HepG2 (cell line): ENCODE results near the gene MAN1B1. TPM values are rescaled to one million over a fixed set of nuclear protein-coding genes. Genes with fewer than 3 reads are reported as not detected.
A peak's percentile ranks its signal among the peaks of the same experiment; 100 is the strongest.

Experiments
- EHMT2 ChIP-seq: fragments of 200-600 bp; sonication (generic); IDR thresholded peaks from 2 replicates; pipeline ENCODE4 v1.7.0; 2017; ENCODE audit warnings: antibody characterized with exemption, low read depth, low read length, borderline replicate concordance
- FOXA3 ChIP-seq: IDR thresholded peaks from 2 replicates; pipeline ENCODE4 v1.6.1; 2016; ENCODE audit warnings: missing genetic modification reagents, missing compliant biosample characterization
- ISX ChIP-seq: sonication (generic); formaldehyde crosslinking; conservative IDR thresholded peaks from 2 replicates; pipeline ENCODE4 v1.5.0; 2020; ENCODE audit warnings: missing genetic modification reagents
- PITX1 ChIP-seq: sonication (generic); formaldehyde crosslinking; IDR thresholded peaks from 2 replicates; pipeline ENCODE4 v1.5.1; 2020; ENCODE audit warnings: mild to moderate bottlenecking, missing genetic modification reagents
- RAD51 ChIP-seq: fragments of 450-650 bp; IDR thresholded peaks from 2 replicates; pipeline ENCODE4 v1.6.1; 2016; ENCODE audit warnings: borderline replicate concordance
- XRCC5 ChIP-seq: fragments of 200-400 bp; formaldehyde crosslinking; optimal IDR thresholded peaks from 2 replicates; pipeline ENCODE3; 2017; ENCODE audit warnings: mild to moderate bottlenecking, low read length
- ZKSCAN8 ChIP-seq: IDR thresholded peaks from 2 replicates; pipeline ENCODE4 v1.6.1; 2016; ENCODE audit warnings: borderline replicate concordance, missing genetic modification reagents, missing compliant biosample characterization
- ZNF232 ChIP-seq: sonication (generic); formaldehyde crosslinking; IDR thresholded peaks from 2 replicates; pipeline ENCODE4 v1.4.0; 2020; ENCODE audit warnings: missing genetic modification reagents, borderline replicate concordance
- ZNF317 ChIP-seq: sonication (generic); formaldehyde crosslinking; IDR thresholded peaks from 2 replicates; pipeline ENCODE4 v1.5.0; 2020; ENCODE audit warnings: mild to moderate bottlenecking, missing genetic modification reagents
- ZNF614 ChIP-seq: IDR thresholded peaks from 2 replicates; pipeline ENCODE4 v1.6.1; 2018; ENCODE audit warnings: missing biosample characterization, missing genetic modification reagents, inconsistent platforms, borderline replicate concordance
- polyA plus RNA-seq, 8 experiments: library from polyadenylated mRNA; depleted of rRNA in 3 of 8; stranded (reverse) in 7 of 8; unstranded in 1 of 8; fragments of >200 nt; fragmentation: Illumina TruSeq in 4 of 8; extraction: Trizol in 4 of 8; gene quantifications; 2 replicates each; pipeline versions ENCODE4 v1.2.1 to v1.2.3, GENCODE V29; 2011 to 2016; ENCODE audit warnings: low read depth in 4 of 8, missing spikeins in 1 of 8, mixed read lengths in 1 of 8; ENCODE audit not compliant: insufficient read depth in 1 of 8
- total RNA-seq, 5 experiments: library from RNA; depleted of rRNA; stranded (reverse); fragments of >200 nt; fragmentation: Illumina TruSeq; extraction: Trizol; gene quantifications; 2 replicates each; pipeline ENCODE4 v1.2.3, GENCODE V29; 2016; ENCODE audit warnings: low read depth in 1 of 5
- TF ChIP-seq, protein P1 (sequence below): sonication (generic); formaldehyde crosslinking; IDR thresholded peaks from 2 replicates; pipeline ENCODE4 v1.4.0; 2020; ENCODE audit warnings: missing genetic modification reagents, mild to moderate bottlenecking, borderline replicate concordance
- TF ChIP-seq, protein P2 (sequence below): sonication (generic); formaldehyde crosslinking; IDR thresholded peaks from 2 replicates; pipeline ENCODE4 v1.4.0; 2020; ENCODE audit warnings: mild to moderate bottlenecking, missing genetic modification reagents, borderline replicate concordance

Gene MAN1B1
- total and polyA plus RNA-seq, 2 of the 13 experiments (the other 11 are each of a cell fraction or from before 2014, with no cell fraction given) = 48.9 to 59.5 TPM

DNA sequence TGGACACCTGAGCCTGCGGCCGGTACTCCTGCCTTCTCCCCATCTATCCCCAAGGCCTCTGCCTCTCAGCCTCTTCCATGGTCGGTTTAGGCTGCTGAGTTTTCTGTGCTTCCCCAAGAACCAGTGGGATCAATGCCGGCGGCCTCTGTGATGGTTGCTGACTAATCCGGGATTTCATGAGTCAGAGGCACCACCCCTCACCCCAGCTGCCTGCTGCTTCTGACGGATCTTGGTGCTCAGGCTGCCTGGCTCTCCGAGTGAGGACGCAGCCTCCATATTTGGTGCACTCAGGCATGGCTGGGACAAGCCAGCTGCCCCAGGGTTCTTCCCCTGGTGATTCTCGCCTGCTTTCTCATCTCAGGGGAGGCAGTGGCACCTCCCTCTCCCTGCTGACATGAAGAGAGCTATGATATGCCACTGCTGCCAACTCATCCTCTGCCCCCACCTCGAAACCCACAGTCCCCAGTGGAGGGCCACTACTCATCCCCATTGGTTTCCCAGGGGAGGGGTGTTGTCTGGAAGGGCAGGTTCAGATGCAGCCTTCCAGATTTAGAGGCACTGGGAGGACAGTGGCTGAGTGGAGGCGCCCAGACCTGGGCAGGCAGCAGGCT, 3.3 kb upstream of the MAN1B1 start (continued):
- TF ChIP-seq ZNF614 (CRISPR knock-in tag) (peak; percentile 38; the same call in 1 of the 2 replicates), EHMT2 (no peak), PITX1 (CRISPR knock-in tag) (no peak), ISX (CRISPR knock-in tag) (no peak), XRCC5 (no peak), ZNF317 (no peak), ZKSCAN8 (CRISPR knock-in tag) (0 out of 2 replicates have a peak, but pooled peaks have one; percentile 18), ZNF232 (no peak), FOXA3 (CRISPR knock-in tag) (no peak), RAD51 (no peak)
- TF ChIP-seq, protein P1, sequence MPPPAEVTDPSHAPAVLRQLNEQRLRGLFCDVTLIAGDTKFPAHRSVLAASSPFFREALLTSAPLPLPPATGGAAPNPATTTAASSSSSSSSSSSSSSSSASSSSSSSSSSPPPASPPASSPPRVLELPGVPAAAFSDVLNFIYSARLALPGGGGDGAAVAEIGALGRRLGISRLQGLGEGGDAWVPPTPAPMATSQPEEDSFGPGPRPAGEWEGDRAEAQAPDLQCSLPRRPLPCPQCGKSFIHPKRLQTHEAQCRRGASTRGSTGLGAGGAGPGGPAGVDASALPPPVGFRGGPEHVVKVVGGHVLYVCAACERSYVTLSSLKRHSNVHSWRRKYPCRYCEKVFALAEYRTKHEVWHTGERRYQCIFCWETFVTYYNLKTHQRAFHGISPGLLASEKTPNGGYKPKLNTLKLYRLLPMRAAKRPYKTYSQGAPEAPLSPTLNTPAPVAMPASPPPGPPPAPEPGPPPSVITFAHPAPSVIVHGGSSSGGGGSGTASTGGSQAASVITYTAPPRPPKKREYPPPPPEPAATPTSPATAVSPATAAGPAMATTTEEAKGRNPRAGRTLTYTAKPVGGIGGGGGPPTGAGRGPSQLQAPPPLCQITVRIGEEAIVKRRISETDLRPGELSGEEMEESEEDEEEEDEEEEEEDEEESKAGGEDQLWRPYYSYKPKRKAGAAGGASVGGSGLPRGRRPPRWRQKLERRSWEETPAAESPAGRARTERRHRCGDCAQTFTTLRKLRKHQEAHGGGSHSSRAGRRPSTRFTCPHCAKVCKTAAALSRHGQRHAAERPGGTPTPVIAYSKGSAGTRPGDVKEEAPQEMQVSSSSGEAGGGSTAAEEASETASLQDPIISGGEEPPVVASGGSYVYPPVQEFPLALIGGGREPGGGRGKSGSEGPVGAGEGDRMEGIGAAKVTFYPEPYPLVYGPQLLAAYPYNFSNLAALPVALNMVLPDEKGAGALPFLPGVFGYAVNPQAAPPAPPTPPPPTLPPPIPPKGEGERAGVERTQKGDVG (CRISPR knock-in tag) = no peak
- TF ChIP-seq, protein P2, sequence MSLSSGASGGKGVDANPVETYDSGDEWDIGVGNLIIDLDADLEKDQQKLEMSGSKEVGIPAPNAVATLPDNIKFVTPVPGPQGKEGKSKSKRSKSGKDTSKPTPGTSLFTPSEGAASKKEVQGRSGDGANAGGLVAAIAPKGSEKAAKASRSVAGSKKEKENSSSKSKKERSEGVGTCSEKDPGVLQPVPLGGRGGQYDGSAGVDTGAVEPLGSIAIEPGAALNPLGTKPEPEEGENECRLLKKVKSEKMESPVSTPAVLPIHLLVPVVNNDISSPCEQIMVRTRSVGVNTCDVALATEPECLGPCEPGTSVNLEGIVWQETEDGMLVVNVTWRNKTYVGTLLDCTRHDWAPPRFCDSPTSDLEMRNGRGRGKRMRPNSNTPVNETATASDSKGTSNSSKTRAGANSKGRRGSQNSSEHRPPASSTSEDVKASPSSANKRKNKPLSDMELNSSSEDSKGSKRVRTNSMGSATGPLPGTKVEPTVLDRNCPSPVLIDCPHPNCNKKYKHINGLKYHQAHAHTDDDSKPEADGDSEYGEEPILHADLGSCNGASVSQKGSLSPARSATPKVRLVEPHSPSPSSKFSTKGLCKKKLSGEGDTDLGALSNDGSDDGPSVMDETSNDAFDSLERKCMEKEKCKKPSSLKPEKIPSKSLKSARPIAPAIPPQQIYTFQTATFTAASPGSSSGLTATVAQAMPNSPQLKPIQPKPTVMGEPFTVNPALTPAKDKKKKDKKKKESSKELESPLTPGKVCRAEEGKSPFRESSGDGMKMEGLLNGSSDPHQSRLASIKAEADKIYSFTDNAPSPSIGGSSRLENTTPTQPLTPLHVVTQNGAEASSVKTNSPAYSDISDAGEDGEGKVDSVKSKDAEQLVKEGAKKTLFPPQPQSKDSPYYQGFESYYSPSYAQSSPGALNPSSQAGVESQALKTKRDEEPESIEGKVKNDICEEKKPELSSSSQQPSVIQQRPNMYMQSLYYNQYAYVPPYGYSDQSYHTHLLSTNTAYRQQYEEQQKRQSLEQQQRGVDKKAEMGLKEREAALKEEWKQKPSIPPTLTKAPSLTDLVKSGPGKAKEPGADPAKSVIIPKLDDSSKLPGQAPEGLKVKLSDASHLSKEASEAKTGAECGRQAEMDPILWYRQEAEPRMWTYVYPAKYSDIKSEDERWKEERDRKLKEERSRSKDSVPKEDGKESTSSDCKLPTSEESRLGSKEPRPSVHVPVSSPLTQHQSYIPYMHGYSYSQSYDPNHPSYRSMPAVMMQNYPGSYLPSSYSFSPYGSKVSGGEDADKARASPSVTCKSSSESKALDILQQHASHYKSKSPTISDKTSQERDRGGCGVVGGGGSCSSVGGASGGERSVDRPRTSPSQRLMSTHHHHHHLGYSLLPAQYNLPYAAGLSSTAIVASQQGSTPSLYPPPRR = no peak
